Small intestine (tissue), 7 donors: Measurements from ENCODE around the gene ANKRD55. TPM values are rescaled to one million over a fixed set of nuclear protein-coding genes. Genes with fewer than 3 reads are reported as not detected.
"Not testable (repeated sequence)": the region's sequence is repeated elsewhere in the genome, so short reads cannot be mapped to it uniquely, and the experiment has no call there.

ENCODE experiments used
- DNase-seq, 2 donors: peaks; one replicate each; pipeline versions ENCODE4 v3.0.0 to v3.0.0-alpha.2; 2013
- FAIRE-seq: peaks from 2 replicates; lab custom pipeline; 2012; peaks lifted over from hg19 to GRCh38; lab: Jason Lieb, UNC
- H3K27ac ChIP-seq, 3 donors: one replicate each; pipeline ENCODE4 v1.5.1; 2013; ENCODE audit warnings: low read length in 2 of 3, mild to moderate bottlenecking in 2 of 3, control low read depth in 1 of 3, inconsistent platforms in 1 of 3, low read depth in 1 of 3, moderate library complexity in 1 of 3
- H3K27me3 ChIP-seq, 3 donors: one replicate each; pipeline ENCODE4 v1.6.1; 2013; ENCODE audit warnings: low read length in 3 of 3, inconsistent platforms in 1 of 3; ENCODE audit not compliant: control insufficient read depth in 3 of 3, insufficient read depth in 3 of 3
- H3K36me3 ChIP-seq, 3 donors: one replicate each; pipeline ENCODE4 v1.6.1; 2013; ENCODE audit warnings: low read length in 3 of 3, inconsistent platforms in 1 of 3, low read depth in 1 of 3, mild to moderate bottlenecking in 1 of 3, moderate library complexity in 1 of 3; ENCODE audit not compliant: control insufficient read depth in 3 of 3, insufficient read depth in 2 of 3
- H3K4me1 ChIP-seq, 3 donors: one replicate each; pipeline ENCODE4 v1.6.1; 2013; ENCODE audit warnings: low read length in 2 of 3, inconsistent platforms in 1 of 3, low read depth in 1 of 3, mild to moderate bottlenecking in 1 of 3, moderate library complexity in 1 of 3; ENCODE audit not compliant: control insufficient read depth in 3 of 3, insufficient read depth in 2 of 3
- H3K4me3 ChIP-seq, 3 donors: one replicate each; pipeline ENCODE4 v1.5.1; 2013; ENCODE audit warnings: low read length in 3 of 3, control low read depth in 1 of 3, inconsistent platforms in 1 of 3, low read depth in 1 of 3, mild to moderate bottlenecking in 1 of 3, moderate library complexity in 1 of 3
- H3K9me3 ChIP-seq, 2 donors: one replicate each; pipeline ENCODE4 v1.6.1; 2013; ENCODE audit warnings: low read depth in 1 of 2, low read length in 1 of 2; ENCODE audit not compliant: control insufficient read depth in 2 of 2, insufficient read depth in 1 of 2
- WGBS, 3 donors: extraction: QIAGEN DNeasy Blood & Tissue Kit; methylation state at CpG; one replicate each; pipeline ENCODE4 v1.1.7; 2013; 5-methylcytosine and 5-hydroxymethylcytosine counted together
- polyA plus RNA-seq, 4 donors: library from polyadenylated mRNA; stranded (reverse) in 3 of 4; unstranded in 1 of 4; fragments of 200-250 nt in 3 of 4; fragments of 120-200 nt in 1 of 4; gene quantifications; one replicate each; pipeline versions ENCODE4 v1.2.1 to v1.2.3, GENCODE V29; 2013
- donor health status: healthy with polysubstance abuse.
- donor health status: control.
- donor health status: control.
- donor health status: Bipolar disorder and iron deficiency.
- donor health status: healthy.

The ANKRD55 gene
- polyA plus RNA-seq, 4 donors: 0.10 to 0.13 TPM; not detected in 2

DNA sequence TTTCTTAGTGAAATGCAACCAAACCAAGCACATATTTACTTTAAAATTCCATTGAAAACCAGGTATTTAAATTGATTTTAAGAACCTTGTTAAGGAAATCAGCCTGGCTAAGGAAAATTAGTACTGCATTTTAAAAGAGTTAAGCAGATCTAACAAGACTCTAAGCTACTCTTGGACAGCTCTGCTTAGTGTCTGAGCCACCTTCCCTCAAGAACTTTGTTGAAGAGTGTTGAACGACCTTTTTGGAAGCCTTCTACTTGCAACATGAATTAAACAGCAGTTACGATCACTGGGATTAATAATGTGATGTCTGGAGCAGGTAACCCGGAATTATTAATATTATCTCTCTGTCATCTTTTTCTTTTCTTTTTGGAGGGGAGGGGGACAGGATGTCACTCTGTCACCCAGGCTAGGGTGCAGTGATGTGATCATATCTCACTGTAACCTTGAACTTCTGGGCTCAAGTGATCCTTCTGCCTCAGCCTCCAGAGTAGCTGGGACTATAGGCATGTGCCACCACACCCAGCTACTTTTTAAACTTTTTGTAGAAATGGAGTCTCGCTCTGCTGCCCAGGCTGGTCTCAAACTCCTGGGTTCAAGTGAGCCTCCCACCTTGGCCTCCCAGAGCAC is 74.7 kb downstream of the ANKRD55 start:
- Histone ChIP-seq H3K9me3 (no peaks in the 10 kb centered on the region), H3K27me3 (no peaks in the 10 kb centered on the region), H3K4me1 (peaks cover 0 to 3% (median 0%) of the 10 kb centered on the region in 3 donors), H3K4me3 (no peak overlapping the region), H3K27ac (no peak overlapping the region), H3K36me3 (no peaks in the 10 kb centered on the region)
- DNase-seq: no peak
- no peak for FAIRE-seq
- 90 to 91% (median 91%) methylated on average over 4 of the region's 4 CpGs for WGBS, 3 donors

DNA sequence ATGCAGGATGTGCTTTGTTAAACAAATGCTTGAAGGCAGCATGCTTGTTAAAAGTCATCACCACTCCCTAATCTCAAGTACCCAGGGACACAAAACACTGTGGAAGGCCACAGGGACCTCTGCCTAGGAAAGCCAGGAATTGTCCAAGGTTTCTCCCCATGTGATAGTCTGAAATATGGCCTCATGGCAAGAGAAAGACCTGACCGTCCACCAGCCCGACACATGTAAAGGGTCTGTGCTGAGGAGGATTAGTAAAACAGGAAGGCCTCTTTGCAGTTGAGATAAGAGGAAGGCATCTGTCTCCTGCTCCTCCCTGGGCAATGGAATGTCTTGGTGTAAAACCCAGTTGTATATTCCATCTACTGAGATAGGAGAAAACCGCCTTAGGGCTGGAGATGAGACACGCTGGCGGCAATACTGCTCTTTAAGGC is 75.9 kb downstream of the ANKRD55 start:
- not testable (repeated sequence) for H3K4me1 ChIP-seq, H3K27ac ChIP-seq, H3K4me3 ChIP-seq, H3K9me3 ChIP-seq, H3K27me3 ChIP-seq, H3K36me3 ChIP-seq, DNase-seq, FAIRE-seq
- 89 to 96% (median 92%) methylated on average over 5 of the region's 5 CpGs for WGBS, 3 donors

DNA sequence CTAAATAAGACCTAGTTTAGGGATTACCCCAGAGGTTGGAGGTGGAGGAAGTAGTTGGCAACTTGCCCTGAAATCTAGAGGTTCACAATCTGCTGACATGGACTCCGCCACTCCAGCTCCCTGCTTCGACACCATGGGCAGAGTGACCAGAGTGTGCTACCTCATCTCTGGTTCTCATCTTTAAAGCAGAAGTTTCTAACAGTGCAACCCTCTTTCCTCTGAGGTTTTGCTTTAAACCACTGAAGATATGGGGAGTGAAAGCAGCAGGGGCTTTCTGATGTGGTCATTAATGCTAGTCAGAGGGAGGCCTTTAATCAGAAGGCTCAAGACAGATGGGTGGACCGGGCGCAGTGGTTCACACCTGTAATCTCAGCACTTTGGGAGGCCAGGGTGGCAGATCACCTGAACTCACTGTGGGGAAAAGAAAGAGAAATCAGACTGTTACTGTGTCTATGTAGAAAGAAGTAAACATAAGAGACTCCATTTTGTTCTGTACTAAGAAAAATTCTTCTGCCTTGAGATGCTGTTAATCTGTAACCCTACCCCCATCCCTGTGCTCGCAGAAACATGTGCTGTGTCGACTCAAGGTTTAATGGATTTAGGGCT is 76.4 kb downstream of the ANKRD55 start:
- not testable (repeated sequence) for H3K4me3 ChIP-seq, H3K4me1 ChIP-seq, H3K27me3 ChIP-seq, H3K36me3 ChIP-seq, FAIRE-seq, DNase-seq, H3K9me3 ChIP-seq
- peak overlapping the region in 1 of 3 donors; percentile 11 for H3K27ac ChIP-seq
- 56 to 80% (median 62%) methylated on average over 6 of the region's 6 CpGs for WGBS, 3 donors

DNA sequence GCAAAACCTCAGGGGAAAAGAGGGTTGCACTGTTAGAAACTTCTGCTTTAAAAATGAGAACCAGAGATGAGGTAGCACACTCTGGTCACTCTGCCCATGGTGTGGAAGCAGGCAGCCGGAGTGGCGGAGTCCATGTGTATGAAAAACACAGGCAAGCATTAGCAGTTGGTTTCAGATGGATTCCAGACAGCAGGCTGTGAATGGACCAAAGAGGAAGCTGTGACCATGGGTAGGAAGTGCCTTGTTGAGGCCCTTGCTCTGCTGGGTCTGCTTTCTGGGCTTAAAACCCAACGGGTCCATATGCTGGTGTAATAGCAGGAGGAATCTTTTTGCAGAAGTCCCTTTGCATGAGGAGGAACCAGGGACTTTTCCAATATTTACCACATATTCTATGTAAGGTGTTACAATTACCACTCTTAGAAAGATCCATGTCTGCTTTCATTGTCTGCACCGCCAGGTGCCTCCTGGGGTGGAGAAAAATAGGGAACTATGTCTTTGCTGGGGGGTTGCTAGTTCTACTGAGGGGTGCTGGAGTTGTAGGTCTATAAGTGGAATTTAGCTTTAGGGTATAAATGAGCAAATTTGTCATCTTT is 77.0 kb downstream of the ANKRD55 start:
- Histone ChIP-seq H3K27ac (no peak overlapping the region), H3K27me3 (no peaks in the 10 kb centered on the region), H3K9me3 (no peaks in the 10 kb centered on the region), H3K4me3 (no peak overlapping the region), H3K4me1 (no peaks in the 10 kb centered on the region), H3K36me3 (no peaks in the 10 kb centered on the region)
- 81 to 84% (median 81%) methylated on average over 4 of the region's 4 CpGs for WGBS, 3 donors
- FAIRE-seq (no peak), DNase-seq (no peak)

DNA sequence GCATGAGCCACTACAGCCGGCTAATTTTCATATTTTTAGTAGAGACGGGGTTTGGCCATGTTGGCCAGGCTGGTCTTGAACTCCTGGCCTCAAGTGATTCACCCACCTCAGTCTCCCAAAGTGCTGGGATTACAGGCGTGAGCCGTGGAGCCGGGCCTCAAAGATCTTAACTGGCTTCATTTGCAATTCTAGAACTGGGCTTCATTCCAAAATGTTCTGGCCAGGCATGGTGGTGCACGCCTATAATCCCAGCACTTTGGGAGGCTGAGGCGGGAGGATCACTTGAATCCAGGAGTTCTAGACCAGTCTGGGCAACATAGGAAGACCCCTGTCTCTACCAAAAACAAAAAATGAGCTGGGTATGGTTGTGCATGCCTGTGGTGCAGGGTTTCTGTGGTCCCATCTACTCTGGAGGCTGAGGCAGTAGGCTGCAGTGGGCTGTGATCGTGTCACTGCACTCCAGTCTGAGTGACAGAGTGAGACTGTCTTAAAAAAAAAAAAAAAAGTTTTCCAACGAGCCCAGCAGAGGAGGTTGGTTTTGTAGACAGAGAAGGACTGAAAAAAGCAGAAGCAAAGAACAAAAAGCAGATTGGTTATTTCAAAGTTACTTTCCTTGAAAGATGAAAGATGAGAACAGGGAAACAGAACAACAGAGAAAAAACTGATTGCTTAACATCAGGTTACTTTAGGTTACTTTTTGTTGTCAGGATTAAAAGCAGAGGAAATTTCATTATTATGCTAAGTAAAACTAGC is 78.2 kb downstream of the ANKRD55 start:
- no peak overlapping the region for H3K4me3 ChIP-seq
- H3K9me3 ChIP-seq: no peaks in the 10 kb centered on the region
- 77 to 81% (median 77%) methylated on average over 9 of the region's 9 CpGs for WGBS, 3 donors
- peak overlapping the region in 2 of 3 donors; percentile 33 for H3K27ac ChIP-seq
- DNase-seq (no peak), FAIRE-seq (no peak)
- H3K27me3 ChIP-seq: no peaks in the 10 kb centered on the region
- H3K36me3 ChIP-seq: no peaks in the 10 kb centered on the region
- H3K4me1 ChIP-seq: no peaks in the 10 kb centered on the region

DNA sequence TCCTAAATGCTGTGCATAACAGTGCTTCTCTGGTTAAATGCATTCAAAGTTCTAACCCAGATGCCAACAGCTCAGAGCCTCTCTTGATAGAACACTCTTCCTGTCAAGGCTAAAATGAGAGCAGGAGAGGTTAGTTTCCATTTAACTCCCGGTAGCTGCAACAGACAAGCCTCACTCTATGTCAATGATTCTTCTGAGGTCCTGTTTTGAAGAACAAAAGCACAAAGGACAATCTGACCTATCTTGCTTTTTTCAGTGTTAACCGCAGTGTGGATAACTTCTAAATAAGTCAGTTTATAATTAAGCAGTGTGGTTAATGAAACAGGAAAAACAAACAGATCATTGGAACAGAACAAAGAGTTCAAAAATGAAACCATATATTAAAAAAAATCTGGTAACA is 80.7 kb downstream of the ANKRD55 start:
- H3K4me3 ChIP-seq: no peak overlapping the region
- 11 to 21% (median 16%) methylated on average over 2 of the region's 2 CpGs for WGBS, 3 donors
- H3K4me1 ChIP-seq: no peaks in the 10 kb centered on the region
- no peaks in the 10 kb centered on the region for H3K36me3 ChIP-seq
- peak in 1 of 2 donors; percentile 56 for DNase-seq
- peak overlapping the region in 1 of 3 donors; percentile 55 for H3K27ac ChIP-seq
- H3K27me3 ChIP-seq: no peaks in the 10 kb centered on the region
- no peaks in the 10 kb centered on the region for H3K9me3 ChIP-seq
- no peak for FAIRE-seq

DNA sequence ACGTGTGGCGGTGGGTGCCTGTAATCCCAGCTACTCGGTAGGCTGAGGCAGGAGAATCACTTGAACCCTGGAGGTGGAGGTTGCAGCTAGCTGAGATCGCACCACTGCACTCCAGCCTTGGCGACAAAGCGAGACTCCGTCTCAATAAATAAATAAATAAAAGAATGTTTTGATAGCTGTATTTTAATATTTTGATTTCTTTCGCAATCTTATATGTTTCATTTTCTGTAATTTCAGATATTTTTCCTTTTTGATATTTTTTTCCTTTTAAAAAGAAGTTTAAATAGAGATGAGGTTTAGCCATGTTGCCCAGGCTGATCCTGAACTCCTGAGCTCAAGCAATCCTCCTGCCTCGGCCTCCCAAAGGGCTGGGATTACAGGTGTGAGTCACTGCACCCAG is 82.4 kb downstream of the ANKRD55 start:
- H3K9me3 ChIP-seq, H3K36me3 ChIP-seq, DNase-seq, H3K27me3 ChIP-seq, H3K4me1 ChIP-seq, H3K4me3 ChIP-seq, FAIRE-seq, H3K27ac ChIP-seq: not testable (repeated sequence)
- 95 to 96% (median 96%) methylated on average over 9 of the region's 9 CpGs for WGBS, 3 donors

DNA sequence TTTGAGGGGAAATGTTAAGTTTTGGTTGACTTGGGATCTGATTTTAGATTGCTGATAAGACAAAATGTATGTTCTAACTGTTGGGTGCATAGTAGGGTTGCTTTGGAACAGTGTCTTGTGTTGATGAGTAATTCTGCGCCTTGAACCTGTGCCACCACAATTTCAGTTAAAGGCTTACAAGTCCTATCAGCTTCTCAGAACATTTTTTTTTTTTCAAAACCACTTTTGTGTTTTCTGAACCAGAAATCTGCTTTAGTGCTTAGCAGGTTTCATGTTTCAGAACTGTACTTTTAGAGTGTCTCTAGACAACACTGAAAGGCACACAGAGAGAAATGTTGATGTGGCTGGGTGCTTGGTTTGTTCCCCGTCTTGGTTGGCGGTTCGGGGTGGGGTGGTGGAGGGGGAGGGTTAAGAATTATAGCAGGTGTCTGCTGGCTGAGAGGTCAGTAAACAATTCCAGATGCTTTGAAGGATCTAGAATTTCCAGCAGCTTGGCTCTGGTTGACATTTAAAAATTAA is 84.6 kb downstream of the ANKRD55 start:
- H3K9me3 ChIP-seq: no peaks in the 10 kb centered on the region
- FAIRE-seq (no peak), DNase-seq (peak in 1 of 2 donors; percentile 35)
- no peaks in the 10 kb centered on the region for H3K36me3 ChIP-seq
- peaks cover 0 to 3% (median 0%) of the 10 kb centered on the region in 3 donors for H3K4me1 ChIP-seq
- H3K27me3 ChIP-seq: no peaks in the 10 kb centered on the region
- peak overlapping the region in 1 of 3 donors; percentile 75 for H3K27ac ChIP-seq
- no peak overlapping the region for H3K4me3 ChIP-seq
- WGBS, 3 donors: 27 to 58% (median 42%) methylated on average over 4 of the region's 4 CpGs
